Nucleus accumbens (tissue), 56 donors: Measurements from ENCODE around the gene TUBB2A.

Source experiments
- DNase-seq, 56 donors: peaks; one replicate each; lab custom pipeline; 2025; lab: John Stamatoyannopoulos, UW

The TUBB2A gene

GRCh38 chr6:3131695-3132094, 25.6 kb downstream of the TUBB2A start:
- no peak for DNase-seq

DNA sequence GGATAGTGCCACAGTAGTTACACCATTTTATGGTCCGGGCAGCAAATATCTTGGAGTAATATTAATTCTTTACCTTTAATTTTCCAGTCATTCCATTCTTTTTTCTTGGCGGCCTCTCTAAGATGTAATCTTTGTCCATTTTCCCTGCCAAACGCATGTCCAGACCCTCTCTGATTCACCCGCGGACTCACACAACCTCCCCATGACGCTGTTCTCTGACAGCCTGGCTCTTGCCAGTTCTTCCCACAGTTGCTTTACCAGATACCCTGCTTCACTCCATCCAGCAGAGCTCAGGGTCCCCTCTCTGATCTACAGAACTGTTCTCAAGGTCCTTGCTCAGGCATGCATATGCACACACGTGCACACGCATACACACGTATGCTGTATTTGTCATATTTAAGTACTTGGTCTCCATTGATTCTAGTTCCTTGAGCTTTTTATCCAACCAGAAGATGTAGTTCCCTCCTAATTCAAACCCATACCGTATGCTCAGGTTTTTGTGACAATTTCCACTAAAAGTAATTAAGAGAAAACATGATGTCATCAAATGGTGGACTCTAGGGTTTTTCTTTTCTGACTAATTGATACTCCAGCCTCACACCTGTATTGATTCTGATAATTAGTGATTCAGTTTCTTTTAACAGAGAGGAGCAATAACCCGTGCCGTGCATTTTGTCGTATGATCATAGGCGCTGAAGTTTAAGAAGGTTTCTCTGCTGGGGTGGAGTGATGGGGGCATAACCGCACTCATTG, 28.8 kb downstream of the TUBB2A start:
- no peak for DNase-seq

DNA sequence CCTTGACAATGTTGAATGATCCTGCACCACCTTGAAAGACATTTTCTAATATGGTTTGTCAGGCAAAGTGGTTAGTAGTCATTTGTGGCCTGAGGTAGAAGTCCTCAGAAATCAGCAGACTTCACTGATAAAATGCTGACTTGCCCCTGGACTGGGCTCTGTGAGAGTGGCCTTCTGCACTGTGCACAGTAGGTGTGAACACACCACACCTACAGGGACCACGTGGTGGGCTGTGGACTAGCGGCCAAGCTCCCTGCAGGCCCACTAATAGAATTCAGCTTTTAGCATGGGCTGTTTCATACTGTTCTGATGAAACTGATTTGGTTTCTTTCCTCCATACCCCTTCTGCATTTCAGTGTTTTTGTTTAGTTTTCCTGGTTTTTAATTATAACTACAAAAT, 31.5 kb downstream of the TUBB2A start:
- DNase-seq = no peak

DNA sequence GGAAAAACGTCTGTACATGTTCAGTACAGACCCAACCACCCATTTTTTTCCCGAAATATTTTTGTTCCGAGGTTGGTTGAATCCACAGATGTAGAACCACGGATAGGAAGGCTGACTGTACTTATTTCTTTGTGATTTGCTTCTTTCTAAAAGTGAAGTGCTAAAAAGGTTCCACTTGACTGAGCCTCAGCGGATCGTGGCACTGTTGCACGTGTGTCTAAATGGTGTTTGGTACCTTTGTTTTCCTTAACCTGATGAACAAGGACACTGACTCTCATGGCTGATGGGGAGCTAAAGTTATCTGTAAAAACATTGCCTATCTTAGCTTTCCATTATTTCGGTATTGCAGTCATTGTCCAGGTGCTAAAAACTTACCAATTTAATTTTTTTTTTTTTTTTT, 32.7 kb downstream of the TUBB2A start:
- DNase-seq = no peak

- DNase-seq = peak in 1 of 56 donors; percentile 6
These were observed 34.5 kb downstream of the TUBB2A start for GRCh38 chr6:3122823-3123182.

GRCh38 chr6:3120765-3121089, 36.6 kb downstream of the TUBB2A start:
- DNase-seq = no peak

GRCh38 chr6:3119040-3119723, 38.2 kb downstream of the TUBB2A start:
- peak in 4 of 56 donors; percentile 41 to 59 (median 52) for DNase-seq

- DNase-seq = peak; percentile 45 to 98 (median 96)
These were observed 38.8 kb downstream of the TUBB2A start, which contains the start of gene BPHL for GRCh38 chr6:3118353-3119039. Gene BPHL, plus strand, starts transcription at chr6:3118711. Its CDS starts 30 bp downstream, at chr6:3118741.

DNA sequence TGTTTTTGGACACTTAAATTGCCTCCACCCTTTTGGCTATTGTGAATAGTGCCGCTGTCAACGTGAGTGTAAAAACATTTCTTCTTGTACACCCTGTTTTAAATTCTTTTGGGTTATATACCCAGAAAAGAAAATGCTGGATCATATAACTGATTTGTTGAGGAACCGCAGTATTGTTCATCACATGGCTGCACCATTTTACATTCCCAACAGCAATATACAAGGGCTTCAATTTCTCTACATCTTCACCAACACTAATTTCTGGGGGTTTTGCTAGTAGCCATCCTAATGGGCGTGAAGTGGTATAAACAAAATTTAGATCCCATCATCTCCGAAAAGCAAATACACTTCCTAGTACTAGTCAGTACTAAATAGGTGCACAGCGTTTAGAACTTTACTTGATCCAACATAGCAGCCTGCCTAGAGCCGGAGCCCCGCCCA, 39.4 kb downstream of the TUBB2A start:
- DNase-seq = no peak

GRCh38 chr6:3114377-3114776, 43.0 kb downstream of the TUBB2A start:
- DNase-seq = no peak

DNA sequence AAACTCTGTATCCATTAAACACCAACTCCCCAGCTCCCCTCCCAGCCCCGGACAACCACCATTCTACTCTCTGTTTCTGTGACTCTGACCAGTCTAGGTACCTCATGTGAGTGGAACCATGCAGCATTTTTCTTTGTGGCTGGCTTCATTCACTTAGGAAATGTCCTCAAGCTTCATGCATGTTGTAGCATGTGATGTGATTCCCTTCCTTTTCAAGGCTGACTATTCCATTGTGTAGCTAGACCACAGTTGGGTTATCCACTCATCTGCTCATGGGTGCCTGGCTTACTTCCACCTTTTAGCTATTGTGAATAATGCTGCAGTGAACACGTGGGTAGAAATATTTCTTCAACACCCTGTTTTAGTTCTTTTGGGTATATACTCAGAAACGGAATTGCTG, 47.6 kb downstream of the TUBB2A start:
- no peak for DNase-seq

DNA sequence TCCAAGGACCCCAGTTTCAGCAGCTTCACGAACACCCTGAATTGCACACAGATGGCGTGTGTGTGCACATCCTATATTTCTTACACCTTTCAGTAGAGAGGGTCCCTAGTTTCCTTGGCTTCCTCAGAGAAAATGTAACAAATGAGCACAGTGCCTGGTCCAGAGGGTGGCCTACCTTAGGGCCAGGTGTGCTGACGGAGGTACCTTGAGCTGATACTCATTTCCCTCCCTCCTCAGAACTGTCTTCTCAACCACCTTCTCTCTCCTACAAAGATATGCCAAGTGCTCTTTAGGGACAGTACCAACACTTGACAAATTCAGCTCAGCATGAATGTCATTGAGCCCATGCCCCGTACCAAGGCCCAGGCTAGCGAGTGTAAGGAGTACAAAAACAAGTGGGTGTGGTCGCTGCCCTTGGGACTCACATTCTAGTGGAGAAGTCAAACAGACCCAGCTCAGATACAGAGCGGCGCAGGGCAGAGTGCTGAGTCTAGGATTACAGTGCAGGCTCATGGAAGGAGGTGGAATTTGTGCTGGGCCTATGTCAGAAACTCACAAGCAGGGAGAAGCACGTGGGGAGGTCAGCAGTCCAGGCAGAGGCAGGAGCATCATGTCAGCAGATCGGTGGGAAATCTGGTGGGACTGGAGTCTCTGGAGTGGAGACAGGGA, 48.5 kb downstream of the TUBB2A start:
- no peak for DNase-seq
